ENCODE data around the gene PARVG. TPM values are rescaled to one million over a fixed set of nuclear protein-coding genes. Genes with fewer than 3 reads are reported as not detected.

PARVG gene
- total RNA-seq, 4 donors from 2014 or later = 1.00 to 37.8 (median 20.6) TPM

DNA sequence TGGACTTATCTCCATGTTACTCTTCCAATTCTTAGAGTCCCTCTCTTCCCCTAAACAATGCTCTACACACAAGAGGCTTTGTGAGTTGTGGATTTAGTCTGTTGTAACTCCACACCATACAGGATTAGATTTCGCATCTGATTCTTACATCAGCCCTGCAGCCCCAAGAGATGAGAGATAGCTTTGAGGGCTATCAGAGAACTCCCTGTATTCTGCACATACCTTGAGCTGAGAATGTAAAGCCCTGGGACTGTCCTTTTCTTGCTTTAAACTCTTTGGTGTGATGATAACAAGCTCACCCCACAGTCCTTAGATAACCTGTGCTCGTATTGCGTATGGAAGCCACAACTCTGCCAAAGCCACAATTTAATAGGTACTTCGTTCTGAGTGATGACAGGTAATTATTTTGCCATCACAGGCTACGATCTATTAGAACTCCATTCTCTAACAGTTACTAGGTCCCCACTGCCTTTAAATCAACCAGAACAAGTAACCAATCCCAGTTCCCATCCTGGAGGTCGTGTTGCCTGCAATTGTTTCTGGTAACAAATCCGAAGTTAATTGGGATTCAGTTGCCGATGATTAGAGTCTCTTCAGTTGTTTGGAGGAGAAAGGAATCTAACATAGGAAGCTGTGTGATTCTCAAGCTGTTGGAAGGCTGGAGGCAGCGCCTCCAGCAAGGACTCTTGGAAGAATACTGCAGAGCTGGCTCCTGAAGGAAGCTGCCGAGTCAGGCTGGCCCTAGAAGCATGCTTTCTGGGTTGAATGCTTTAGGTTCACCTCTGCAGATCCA, 1.3 kb upstream of the PARVG start:
- Histone ChIP-seq H3K27ac (no peak overlapping the region), H3K27me3 (no peaks in the 10 kb centered on the region), H3K4me3 (no peak overlapping the region), H3K4me1 (no peaks in the 10 kb centered on the region), H3K9me3 (no peaks in the 10 kb centered on the region), H3K36me3 (no peaks in the 10 kb centered on the region)
- TF ChIP-seq POLR2A (IDR thresholded peaks at IDR 0.05) = no peak
- no peak for DNase-seq
- in situ Hi-C loops (cut with MboI; ENCODE audit: low pct_ligation_motif_present in 1 of 4, low pct_unique_long_range_greater_than_20kb in 1 of 4, low sequenced_read_pairs in 3 of 4) (no loop called here), intact Hi-C loops (cut with DNase I; ENCODE audit: low total_unique reads) (no loop called here)
- 71 to 72% methylated on average over 5 to 10 of the region's 10 CpGs for WGBS, 2 donors (ENCODE audit: low coverage in 1 of 2)

GRCh38 chr22:44179989-44180705, 578 bp upstream of the PARVG start:
- intact Hi-C loops (cut with DNase I; ENCODE audit: low total_unique reads) (no loop called here), in situ Hi-C loops (cut with MboI; ENCODE audit: low pct_ligation_motif_present in 1 of 4, low pct_unique_long_range_greater_than_20kb in 1 of 4, low sequenced_read_pairs in 3 of 4) (no loop called here)
- no peaks in the 10 kb centered on the region for H3K4me1 ChIP-seq
- no peak for TF ChIP-seq POLR2A (IDR thresholded peaks at IDR 0.05)
- TF ChIP-seq POLR2AphosphoS5 (IDR thresholded peaks at IDR 0.05) = no peak
- TF ChIP-seq EP300 (IDR thresholded peaks at IDR 0.05; ENCODE audit: low read depth) = no peak
- no peak for TF ChIP-seq CTCF (IDR thresholded peaks at IDR 0.05)
- no peaks in the 10 kb centered on the region for H3K36me3 ChIP-seq
- no peaks in the 10 kb centered on the region for H3K9me3 ChIP-seq
- no peak for DNase-seq
- H3K27ac ChIP-seq = no peak overlapping the region
- H3K4me3 ChIP-seq = no peak overlapping the region
- 60 to 69% methylated on average over 2 to 6 of the region's 6 CpGs for WGBS, 2 donors (ENCODE audit: low coverage in 1 of 2)
- H3K27me3 ChIP-seq = no peaks in the 10 kb centered on the region

- Histone ChIP-seq H3K27ac (peak overlapping the region; percentile 58 to 78 (median 68)), H3K9me3 (no peaks in the 10 kb centered on the region), H3K36me3 (no peaks in the 10 kb centered on the region), H3K27me3 (no peaks in the 10 kb centered on the region), H3K4me1 (no peaks in the 10 kb centered on the region), H3K4me3 (peak overlapping the region in 3 of 4 donors; percentile 18 to 46 (median 25))
- intact Hi-C loops (cut with DNase I; ENCODE audit: low total_unique reads) (no loop called here), in situ Hi-C loops (cut with MboI; ENCODE audit: low pct_ligation_motif_present in 1 of 4, low pct_unique_long_range_greater_than_20kb in 1 of 4, low sequenced_read_pairs in 3 of 4) (no loop called here)
- TF ChIP-seq POLR2A (IDR thresholded peaks at IDR 0.05) (no peak), CTCF (IDR thresholded peaks at IDR 0.05) (no peak), POLR2AphosphoS5 (IDR thresholded peaks at IDR 0.05) (no peak), EP300 (IDR thresholded peaks at IDR 0.05; ENCODE audit: low read depth) (no peak)
- DNase-seq = peak; percentile 53
- WGBS, 2 donors (ENCODE audit: low coverage in 1 of 2) = 57 to 66% methylated on average over 6 to 40 of the region's 40 CpGs
Observed at GRCh38 chr22:44181033-44181911, 547 bp downstream of the PARVG start.

DNA sequence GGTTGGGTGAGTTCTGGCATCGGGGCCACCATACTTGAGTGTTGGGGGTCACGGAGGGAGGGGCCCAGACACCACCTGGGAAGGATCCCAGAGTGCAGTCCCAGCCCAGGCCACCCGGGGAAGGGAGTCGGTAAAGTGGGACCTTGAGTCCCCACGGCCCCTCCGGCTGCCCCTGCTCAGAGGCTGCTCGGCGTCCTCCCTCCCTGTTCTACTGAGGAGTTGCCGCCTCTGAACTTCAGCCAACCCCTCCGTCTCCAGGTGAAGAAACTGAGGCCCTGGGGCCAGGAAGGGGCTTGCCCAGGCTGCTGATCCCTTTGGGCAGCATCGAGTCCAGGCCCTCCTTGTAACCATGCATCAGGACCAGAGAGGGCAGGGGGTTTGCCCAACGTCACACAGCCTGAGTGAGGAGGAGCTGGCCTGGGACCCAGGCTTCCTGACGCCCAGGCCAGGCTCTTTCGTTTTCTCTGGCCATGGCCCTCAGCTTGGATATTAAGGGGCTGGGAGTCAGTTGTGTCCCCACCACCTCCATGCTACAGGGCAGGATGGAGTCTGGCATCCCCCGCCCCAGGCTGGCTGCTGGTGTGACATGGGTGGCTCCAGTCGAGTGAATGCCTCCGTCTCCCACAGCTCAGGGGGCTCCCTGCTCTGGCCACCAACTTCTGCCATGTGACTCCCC, 1.3 kb downstream of the PARVG start:
- intact Hi-C loops (cut with DNase I; ENCODE audit: low total_unique reads) = no loop called here
- no peak for TF ChIP-seq POLR2A (IDR thresholded peaks at IDR 0.05)
- no peak for TF ChIP-seq POLR2AphosphoS5 (IDR thresholded peaks at IDR 0.05)
- TF ChIP-seq CTCF (IDR thresholded peaks at IDR 0.05) = no peak
- no peak for TF ChIP-seq EP300 (IDR thresholded peaks at IDR 0.05; ENCODE audit: low read depth)
- H3K27me3 ChIP-seq = no peaks in the 10 kb centered on the region
- H3K27ac ChIP-seq = peak overlapping the region; percentile 58 to 78 (median 68)
- in situ Hi-C loops (cut with MboI; ENCODE audit: low pct_ligation_motif_present in 1 of 4, low pct_unique_long_range_greater_than_20kb in 1 of 4, low sequenced_read_pairs in 3 of 4) = no loop called here
- no peaks in the 10 kb centered on the region for H3K4me1 ChIP-seq
- H3K9me3 ChIP-seq = no peaks in the 10 kb centered on the region
- DNase-seq = no peak
- 82% methylated on average over 14 of the region's 17 CpGs; no CpG with 5 or more reads in 1 of the 2 donors for WGBS, 2 donors (ENCODE audit: low coverage in 1 of 2)
- peak overlapping the region in 3 of 4 donors; percentile 18 to 46 (median 25) for H3K4me3 ChIP-seq
- no peaks in the 10 kb centered on the region for H3K36me3 ChIP-seq
